DND-41 (cell line): Measurements from ENCODE around the gene AFF1.

Experiments
- ATAC-seq: fragments of 200-7000 bp; cut with Tn5 transposase; 3 replicates; pipeline ENCODE4 v1.9.1; 2021; ENCODE audit warnings: low read depth; ENCODE audit not compliant: insufficient read depth
- DNase-seq: peaks from one replicate; pipeline ENCODE4 v3.0.0-alpha.2; 2020
- H2AFZ ChIP-seq: 2 replicates; pipeline ENCODE4 v1.6.0; 2012; ENCODE audit warnings: low read depth, low read length
- H3K27ac ChIP-seq: 2 replicates; pipeline ENCODE4 v1.5.1; 2012; ENCODE audit warnings: low read length, inconsistent platforms
- H3K27me3 ChIP-seq: fragments of 200-600 bp; sonication (generic); 2 replicates; pipeline ENCODE4 v1.6.0; 2012; ENCODE audit warnings: low read length, mild to moderate bottlenecking, inconsistent platforms; ENCODE audit not compliant: insufficient read depth, poor library complexity
- H3K36me3 ChIP-seq: 2 replicates; pipeline ENCODE4 v1.5.1; 2012; ENCODE audit warnings: low read length, inconsistent platforms; ENCODE audit not compliant: insufficient read depth
- H3K4me1 ChIP-seq: 2 replicates; pipeline ENCODE4 v1.5.1; 2012; ENCODE audit warnings: mild to moderate bottlenecking, low read length; ENCODE audit not compliant: insufficient read depth
- H3K4me2 ChIP-seq: 2 replicates; pipeline ENCODE4 v1.6.0; 2012; ENCODE audit warnings: mild to moderate bottlenecking, moderate library complexity, low read length, inconsistent platforms; ENCODE audit not compliant: insufficient read depth
- H3K4me3 ChIP-seq, 2 experiments: fragments of 200-600 bp in 1 of 2; shearing (Covaris generic) in 1 of 2; 2 replicates each; pipeline ENCODE4 v1.5.1; 2012 to 2016; ENCODE audit warnings: inconsistent platforms in 2 of 2, low read length in 2 of 2, mild to moderate bottlenecking in 2 of 2, low read depth in 1 of 2, moderate library complexity in 1 of 2
- H3K79me2 ChIP-seq: 2 replicates; pipeline ENCODE4 v1.6.0; 2012; ENCODE audit warnings: low read length, inconsistent platforms; ENCODE audit not compliant: insufficient read depth
- H3K9ac ChIP-seq: 2 replicates; pipeline ENCODE4 v1.6.0; 2012; ENCODE audit warnings: low read depth, mild to moderate bottlenecking, inconsistent platforms, low read length, moderate library complexity
- H3K9me3 ChIP-seq: 2 replicates; pipeline ENCODE4 v1.5.1; 2012; ENCODE audit warnings: low read length, moderate library complexity, mild to moderate bottlenecking, inconsistent platforms; ENCODE audit not compliant: insufficient read depth, severe bottlenecking
- H4K20me1 ChIP-seq: 2 replicates; pipeline ENCODE4 v1.6.0; 2012; ENCODE audit warnings: low read length; ENCODE audit not compliant: insufficient read depth
- CTCF ChIP-seq: IDR thresholded peaks from 2 replicates; pipeline ENCODE4 v1.5.1; 2012; ENCODE audit warnings: borderline replicate concordance, low read length, moderate library complexity, mild to moderate bottlenecking; ENCODE audit not compliant: poor library complexity, severe bottlenecking; ENCODE audit errors: extremely low read depth
- EZH2 ChIP-seq: IDR thresholded peaks from 3 replicates; pipeline ENCODE4 v1.6.1; 2012; ENCODE audit warnings: borderline replicate concordance, low read depth, mild to moderate bottlenecking, moderate library complexity, low read length, inconsistent platforms; ENCODE audit not compliant: severe bottlenecking

The AFF1 gene

GRCh38 chr4:86960557-86960961, 25.7 kb downstream of the AFF1 start:
- H3K79me2 ChIP-seq, result peaks cover 88% of the 10 kb centered on the region
- peak overlapping the region; percentile 59 for H3K4me2 ChIP-seq
- TF ChIP-seq EZH2 (no peak), CTCF (no peak)
- H4K20me1 ChIP-seq, result no peaks in the 10 kb centered on the region
- H2AFZ ChIP-seq, result peak overlapping the region; percentile 50
- peak overlapping the region; percentile 95 for H3K27ac ChIP-seq
- H3K4me1 ChIP-seq, result peaks cover 81% of the 10 kb centered on the region
- no peaks in the 10 kb centered on the region for H3K27me3 ChIP-seq
- 0 out of 2 replicates have a peak, but pooled peaks cover 8% of the 10 kb centered on the region for H3K36me3 ChIP-seq
- DNase-seq (peak; percentile 33), ATAC-seq (peak; percentile 12; the same call in 2 of the 3 replicates)
- peak overlapping the region; percentile 67 for H3K9ac ChIP-seq
- no peaks in the 10 kb centered on the region for H3K9me3 ChIP-seq
- peak overlapping the region in 1 of 2 experiments; percentile 47; a peak in 2 of 4 replicates for H3K4me3 ChIP-seq

GRCh38 chr4:86961116-86961515, 26.3 kb downstream of the AFF1 start:
- no peak for DNase-seq
- Histone ChIP-seq H3K27ac (peak overlapping the region; percentile 95), H3K79me2 (peaks cover 88% of the 10 kb centered on the region), H3K9me3 (no peaks in the 10 kb centered on the region), H3K4me3 (peak overlapping the region in 1 of 2 experiments; percentile 47; a peak in 3 of 4 replicates), H4K20me1 (no peaks in the 10 kb centered on the region), H3K4me1 (peaks cover 87% of the 10 kb centered on the region), H3K9ac (peak overlapping the region; percentile 67), H3K36me3 (0 out of 2 replicates have a peak, but pooled peaks cover 6% of the 10 kb centered on the region), H3K27me3 (no peaks in the 10 kb centered on the region), H2AFZ (peak overlapping the region; percentile 50), H3K4me2 (peak overlapping the region; percentile 59)
- peak; percentile 25 for ATAC-seq
- TF ChIP-seq EZH2 (no peak), CTCF (no peak)

- Histone ChIP-seq H4K20me1 (no peaks in the 10 kb centered on the region), H3K4me1 (peaks cover 93% of the 10 kb centered on the region), H3K27me3 (no peaks in the 10 kb centered on the region), H3K9me3 (no peaks in the 10 kb centered on the region), H3K9ac (peak overlapping the region; percentile 67), H3K36me3 (0 out of 2 replicates have a peak, but pooled peaks cover 4% of the 10 kb centered on the region), H2AFZ (peak overlapping the region; percentile 50), H3K4me2 (peak overlapping the region; percentile 59), H3K4me3 (peak overlapping the region in 1 of 2 experiments; percentile 48; a peak in 3 of 4 replicates), H3K27ac (peak overlapping the region; percentile 95), H3K79me2 (peaks cover 88% of the 10 kb centered on the region)
- DNase-seq, result peak; percentile 83
- no peak for TF ChIP-seq EZH2
- no peak for TF ChIP-seq CTCF
- peak; percentile 95 for ATAC-seq
Observed at GRCh38 chr4:86961605-86962295, 26.9 kb downstream of the AFF1 start.
